Endothelial cell of umbilical vein (primary cell): ENCODE data around the gene ABR. TPM values are rescaled to one million over a fixed set of nuclear protein-coding genes. Genes with fewer than 3 reads are reported as not detected.

ENCODE experiments used
- BruUV-seq: library from RNA; stranded (reverse); fragments of 400-500 nt; replicated peaks from 2 replicates; lab custom pipeline; 2021; lab: Mats Ljungman, UMichigan
- CTCF ChIA-PET: fragments of 300-600, 350-600 bp; sonication (Branson Sonifier 250); formaldehyde crosslinking; loops from one replicate; lab custom pipeline; 2021; ENCODE audit warnings: antibody characterized with exemption, inconsistent platforms; lab: Charles Lee
- POLR2A ChIA-PET: fragments of 300-600, 350-600 bp; sonication (Branson Sonifier 250); formaldehyde crosslinking; loops from one replicate; lab custom pipeline; 2021; ENCODE audit warnings: antibody characterized with exemption, inconsistent platforms; lab: Charles Lee
- DNase-seq: peaks from one replicate; pipeline ENCODE4 v3.0.0-alpha.2; 2011; ENCODE audit warnings: low read depth, low spot score
- FAIRE-seq: peaks from 2 replicates; lab custom pipeline; 2011; peaks lifted over from hg19 to GRCh38; lab: Jason Lieb, UNC
- H2AFZ ChIP-seq: 2 replicates; pipeline ENCODE4 v1.6.0; 2012; ENCODE audit warnings: low read depth, low read length, control low read depth, inconsistent platforms
- H3K27ac ChIP-seq: 2 replicates; pipeline ENCODE4 v1.5.1; 2011; ENCODE audit warnings: low read depth, mild to moderate bottlenecking, control low read depth, low read length, moderate library complexity; ENCODE audit not compliant: insufficient read depth
- H3K27me3 ChIP-seq, 2 experiments: 2 replicates each; pipeline versions ENCODE4 v1.6.0 to v1.6.1; 2011; ENCODE audit warnings: low read length in 2 of 2, mixed read lengths in 1 of 2; ENCODE audit not compliant: control insufficient read depth in 2 of 2, insufficient read depth in 2 of 2
- H3K36me3 ChIP-seq, 2 experiments: 2 replicates in 1 of 2; 3 replicates in 1 of 2; pipeline ENCODE4 v1.5.1; 2011; ENCODE audit warnings: low read length in 2 of 2, mild to moderate bottlenecking in 1 of 2, moderate library complexity in 1 of 2; ENCODE audit not compliant: control insufficient read depth in 2 of 2, insufficient read depth in 2 of 2; ENCODE audit errors: extremely low read depth in 1 of 2
- H3K4me1 ChIP-seq: 3 replicates; pipeline ENCODE4 v1.5.1; 2011; ENCODE audit warnings: mild to moderate bottlenecking, low read length; ENCODE audit not compliant: control insufficient read depth, insufficient read depth; ENCODE audit errors: extremely low read depth
- H3K4me2 ChIP-seq: 2 replicates; pipeline ENCODE4 v1.6.1; 2011; ENCODE audit warnings: low read length, control low read depth, mixed read lengths; ENCODE audit not compliant: insufficient read depth
- H3K4me3 ChIP-seq, 3 experiments: fragments of 200-600 bp in 1 of 3; sonication (generic), shearing (Covaris generic) in 1 of 3; replicated peaks in 1 of 3; 2 replicates each; pipeline ENCODE4 v1.5.1; 2011 to 2016; ENCODE audit warnings: control low read depth in 3 of 3, low read length in 3 of 3, mild to moderate bottlenecking in 2 of 3, inconsistent platforms in 1 of 3, low read depth in 1 of 3, moderate library complexity in 1 of 3; ENCODE audit not compliant: insufficient read depth in 1 of 3
- H3K79me2 ChIP-seq: 2 replicates; pipeline ENCODE4 v1.6.0; 2012; ENCODE audit warnings: low read length, inconsistent platforms; ENCODE audit not compliant: control insufficient read depth, insufficient read depth
- H3K9ac ChIP-seq: replicated peaks from 2 replicates; pipeline ENCODE3; 2011; ENCODE audit warnings: low read length, control low read depth; ENCODE audit not compliant: insufficient read depth; ENCODE audit errors: extremely low read depth
- H3K9me1 ChIP-seq: replicated peaks from 3 replicates; pipeline ENCODE4 v1.6.0; 2011; ENCODE audit warnings: mild to moderate bottlenecking, low read length; ENCODE audit not compliant: control insufficient read depth, insufficient read depth; ENCODE audit errors: extremely low read depth
- H3K9me3 ChIP-seq: replicated peaks from 2 replicates; pipeline ENCODE4 v1.5.1; 2012; ENCODE audit warnings: low read length, inconsistent platforms; ENCODE audit not compliant: control insufficient read depth, insufficient read depth
- H4K20me1 ChIP-seq: replicated peaks from 2 replicates; pipeline ENCODE3; 2011; ENCODE audit warnings: mild to moderate bottlenecking, low read length; ENCODE audit not compliant: control insufficient read depth, insufficient read depth; ENCODE audit errors: extremely low read depth
- CTCF ChIP-seq, 2 donors: IDR thresholded peaks; 1 replicate in 1 of 2; 2 replicates in 1 of 2; pipeline ENCODE4 v1.5.1; 2011; ENCODE audit warnings: low read length in 2 of 2, mild to moderate bottlenecking in 2 of 2, moderate library complexity in 2 of 2, control low read depth in 1 of 2, inconsistent platforms in 1 of 2, low read depth in 1 of 2; ENCODE audit not compliant: insufficient read depth in 1 of 2; ENCODE audit errors: extremely low read depth in 1 of 2
- EZH2 ChIP-seq: IDR thresholded peaks from 2 replicates; pipeline ENCODE4 v1.6.1; 2012; ENCODE audit warnings: borderline replicate concordance, low read depth, mild to moderate bottlenecking, moderate library complexity, low read length, inconsistent platforms; ENCODE audit not compliant: severe bottlenecking
- FOS ChIP-seq: IDR thresholded peaks from 2 replicates; pipeline ENCODE4 v1.6.1; 2011; ENCODE audit warnings: mild to moderate bottlenecking, low read length, moderate library complexity, borderline replicate concordance; ENCODE audit not compliant: insufficient read depth
- GATA2 ChIP-seq: IDR thresholded peaks from 2 replicates; pipeline ENCODE4 v1.7.0; 2011; ENCODE audit warnings: low read depth, mild to moderate bottlenecking, moderate library complexity, mixed read lengths, low read length; ENCODE audit not compliant: insufficient read length, insufficient read depth
- JUN ChIP-seq: IDR thresholded peaks from 2 replicates; pipeline ENCODE4 v1.6.1; 2011; ENCODE audit warnings: borderline replicate concordance, low read depth; ENCODE audit not compliant: insufficient read length, insufficient read depth
- MAX ChIP-seq: IDR thresholded peaks from 2 replicates; pipeline ENCODE4 v1.6.1; 2011; ENCODE audit not compliant: insufficient read depth, insufficient read length
- MYC ChIP-seq: IDR thresholded peaks from one replicate; pipeline ENCODE4 v1.6.1; 2011; ENCODE audit warnings: mild to moderate bottlenecking, low read depth, low read length
- POLR2A ChIP-seq: IDR thresholded peaks from 2 replicates; pipeline ENCODE4 v1.6.1; 2012; ENCODE audit warnings: low read depth, mild to moderate bottlenecking, control low read depth, low read length
- POLR2AphosphoS5 ChIP-seq: IDR thresholded peaks from 2 replicates; pipeline ENCODE4 v1.6.1; 2012; ENCODE audit warnings: low read depth, mild to moderate bottlenecking, control low read depth, low read length, moderate library complexity; ENCODE audit not compliant: insufficient read depth
- dilution Hi-C: fragments of 300-500 bp; cut with MboI; formaldehyde crosslinking; loops from one replicate; pipeline ENCODE4 v1.15.0; 2019; ENCODE audit warnings: low sequenced_read_pairs; ENCODE audit not compliant: extremely low pct_ligation_motif_present
- intact Hi-C: fragments of 100-400 bp; cut with micrococcal nuclease; formaldehyde crosslinking; loops from one replicate; pipeline ENCODE4 v1.10.0; 2022
- polyA plus RNA-seq, 4 experiments: library from polyadenylated mRNA; depleted of rRNA in 3 of 4; stranded (reverse) in 3 of 4; unstranded in 1 of 4; fragments of >200 nt; gene quantifications; 2 replicates each; pipeline versions ENCODE4 v1.2.1 to v1.2.3, GENCODE V29; 2011 to 2012; ENCODE audit warnings: missing spikeins in 1 of 4
- total RNA-seq: library from RNA; stranded (reverse); gene quantifications from 2 replicates; pipeline ENCODE4 v1.2.3, GENCODE V29; 2021

ABR gene
- total and polyA plus RNA-seq, 2 donors (not counting 3 experiments of a cell fraction or from before 2014, with no cell fraction given) = 83.5 to 96.8 TPM

GRCh38 chr17:1196946-1197345 lies 17.2 kb upstream of the ABR start:
- ChIA-PET POLR2A (no interaction called here), CTCF (interaction anchor here (0.7 to 2.8 kb wide), 3 partner anchors 9 to 74 kb away, joined by 3 to 19 read pairs (median 16); no protein-coding TSS in a partner anchor)
- TF ChIP-seq GATA2 (no peak), POLR2AphosphoS5 (no peak), FOS (no peak), JUN (no peak), MYC (no peak), POLR2A (no peak), EZH2 (no peak)
- Histone ChIP-seq H3K36me3 (no peaks in the 10 kb centered on the region), H3K4me1 (no peaks in the 10 kb centered on the region), H3K9me3 (no peaks in the 10 kb centered on the region), H3K9ac (no peak overlapping the region), H3K27ac (no peak overlapping the region), H3K79me2 (no peaks in the 10 kb centered on the region), H3K4me3 (no peak overlapping the region), H2AFZ (no peak overlapping the region), H4K20me1 (no peaks in the 10 kb centered on the region), H3K9me1 (no peaks in the 10 kb centered on the region), H3K4me2 (no peak overlapping the region), H3K27me3 (no peaks in the 10 kb centered on the region)
- FAIRE-seq (no peak), DNase-seq (no peak)
- BruUV-seq = no TSS peak
- intact Hi-C loops = no loop called here
- dilution Hi-C loops = no loop called here

DNA sequence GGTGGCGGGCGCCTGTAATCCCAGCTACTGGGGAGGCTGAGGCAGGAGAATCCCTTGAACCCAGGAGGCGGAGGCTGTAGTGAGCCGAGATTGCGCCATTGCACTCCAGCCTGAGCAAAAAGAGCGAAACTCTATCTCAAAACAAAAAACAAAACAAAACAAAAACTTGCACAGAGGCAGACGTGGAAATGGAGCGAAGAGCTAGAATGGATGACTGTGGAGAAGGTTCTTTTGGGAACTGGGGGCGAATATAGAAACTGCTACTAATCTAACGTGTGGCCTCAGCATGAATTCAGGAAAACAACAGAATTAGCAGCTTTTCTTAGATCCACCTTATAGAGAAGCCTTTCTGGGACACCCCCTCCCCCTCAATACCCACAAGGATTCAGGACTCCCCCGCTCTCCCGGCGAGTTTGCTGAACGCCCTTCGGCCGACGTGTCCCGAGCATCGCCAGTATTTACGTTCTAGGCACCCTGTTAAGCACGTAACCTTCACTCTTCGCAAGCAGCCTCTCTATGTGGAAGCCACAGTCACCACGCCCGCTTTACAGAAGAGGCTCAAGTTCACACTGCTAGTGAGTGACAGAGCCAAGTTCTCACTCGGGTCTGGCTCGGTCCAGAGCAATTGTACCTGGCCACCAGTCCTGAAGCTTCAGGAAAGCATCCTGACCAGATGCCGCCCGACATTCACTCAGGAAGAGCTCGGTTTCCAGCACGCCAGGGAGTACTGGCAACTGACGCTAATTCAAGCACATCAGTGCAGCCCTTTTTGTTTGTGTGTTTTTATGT lies 13.3 kb upstream of the ABR start:
- Histone ChIP-seq H3K4me1 (no peaks in the 10 kb centered on the region), H3K27me3 (peaks cover 6 to 9% of the 10 kb centered on the region in 2 experiments), H3K4me2 (no peak overlapping the region), H3K27ac (no peak overlapping the region), H3K9me3 (no peaks in the 10 kb centered on the region), H3K79me2 (no peaks in the 10 kb centered on the region), H3K9ac (no peak overlapping the region), H3K4me3 (no peak overlapping the region), H2AFZ (no peak overlapping the region), H3K9me1 (no peaks in the 10 kb centered on the region), H4K20me1 (no peaks in the 10 kb centered on the region), H3K36me3 (no peaks in the 10 kb centered on the region)
- TF ChIP-seq JUN (no peak), CTCF (IDR thresholded peaks at IDR 0.05; ENCODE audit: extremely low read depth in 1 of 2, insufficient read depth in 1 of 2, low read depth in 1 of 2, low read length in 2 of 2) (no peak), GATA2 (no peak), POLR2AphosphoS5 (no peak), POLR2A (no peak), EZH2 (no peak), MYC (no peak), FOS (no peak), MAX (no peak)
- no TSS peak for BruUV-seq
- FAIRE-seq = no peak
- dilution Hi-C loops = no loop called here
- ChIA-PET POLR2A (no interaction called here), CTCF (interaction anchor here (1.0 to 5.1 kb wide), 5 partner anchors 28 to 139 kb away, joined by 3 to 29 read pairs (median 4); no protein-coding TSS in a partner anchor)
- no peak for DNase-seq
- intact Hi-C loops = no loop called here
